Heart left ventricle (tissue), 16 donors: Measurements from ENCODE around the gene TCF7L2. TPM values are rescaled to one million over a fixed set of nuclear protein-coding genes. Genes with fewer than 3 reads are reported as not detected.

Experiments used
- ATAC-seq, 4 donors: fragments of 200-7000 bp; cut with Tn5 transposase; one replicate each; pipeline ENCODE4 v1.9.1; 2020 to 2022; ENCODE audit warnings: moderate library complexity in 4 of 4, mild to moderate bottlenecking in 3 of 4, moderate number of reproducible peaks in 1 of 4
- DNase-seq, 5 donors: peaks; one replicate each; pipeline ENCODE4 v3.0.0-alpha.2; 2020
- H3K27ac ChIP-seq, 12 donors: fragments of 200-600 bp; sonication (generic) in 4 of 12; one replicate each; pipeline versions ENCODE4 v1.5.0 to v1.8.0; 2016 to 2022; ENCODE audit warnings: mild to moderate bottlenecking in 2 of 12
- H3K27me3 ChIP-seq, 9 donors: fragments of 200-600 bp; sonication (generic) in 2 of 9; one replicate each; pipeline versions ENCODE4 v1.5.1 to v1.8.0; 2016 to 2022; ENCODE audit warnings: mild to moderate bottlenecking in 3 of 9
- H3K36me3 ChIP-seq, 9 donors: fragments of 200-600 bp; sonication (generic) in 2 of 9; one replicate each; pipeline versions ENCODE4 v1.5.0 to v1.8.0; 2018 to 2022; ENCODE audit warnings: mild to moderate bottlenecking in 2 of 9
- H3K4me1 ChIP-seq, 12 donors: fragments of 200-600 bp; sonication (generic) in 4 of 12; one replicate each; pipeline versions ENCODE4 v1.5.0 to v1.8.0; 2016 to 2022; ENCODE audit warnings: mild to moderate bottlenecking in 3 of 12
- H3K4me3 ChIP-seq, 12 donors: fragments of 200-600 bp; sonication (generic) in 4 of 12; one replicate each; pipeline versions ENCODE4 v1.5.0 to v1.8.0; 2017 to 2022; ENCODE audit warnings: mild to moderate bottlenecking in 9 of 12, moderate library complexity in 4 of 12
- H3K9me3 ChIP-seq, 12 donors: fragments of 200-600 bp; sonication (generic) in 4 of 12; one replicate each; pipeline versions ENCODE4 v1.5.0 to v1.8.0; 2016 to 2022; ENCODE audit warnings: mild to moderate bottlenecking in 1 of 12
- CTCF ChIP-seq, 12 donors: fragments of 200-600 bp; sonication (generic) in 4 of 12; IDR thresholded peaks; one replicate each; pipeline versions ENCODE4 v1.5.0 to v1.8.0; 2018 to 2022; ENCODE audit warnings: antibody characterized with exemption in 12 of 12, mild to moderate bottlenecking in 5 of 12
- POLR2A ChIP-seq, 2 donors: fragments of 450-650 bp; IDR thresholded peaks; one replicate each; pipeline ENCODE4 v1.6.1; 2017; ENCODE audit warnings: antibody characterized with exemption in 2 of 2, mild to moderate bottlenecking in 2 of 2, moderate library complexity in 2 of 2
- WGBS, 4 donors: extraction: QIAGEN DNeasy Blood & Tissue Kit in 2 of 4; methylation state at CpG; one replicate each; pipeline versions ENCODE4 v1.1.5 to v1.1.7; 2013 to 2018; 5-methylcytosine and 5-hydroxymethylcytosine counted together
- intact Hi-C, 10 donors: fragments of 100-400 bp; cut with DNase I; formaldehyde crosslinking; loops; one replicate each; pipeline versions ENCODE4 v1.11.1 to v1.14.2; 2022
- polyA plus RNA-seq, 2 donors: library from polyadenylated mRNA; stranded (reverse); fragments of 200-250 nt; gene quantifications; one replicate each; pipeline ENCODE4 v1.2.3, GENCODE V29; 2013
- total RNA-seq, 9 donors: library from RNA; depleted of rRNA in 2 of 9; stranded (reverse); fragments of >200 nt in 2 of 9; fragmentation: NEBNext Ultra II Directional in 3 of 9; extraction: Animal tissue kit (Norgen Biotek cat#: 25700) in 3 of 9; gene quantifications; one replicate each; pipeline versions ENCODE4 v1.1.0 to v1.2.4, GENCODE V29; 2016 to 2023
- donor health status: ischemic (EF 13 %, LVEDD 7.1; RV severe dilation, severe dysfunction).
- donor health status: healthy with polysubstance abuse.
- donor health status: DM: no; HTN: yes; CAD: no.
- donor health status: DM: no; HTN: no; CAD: no.
- donor health status: ischemic (EF 25% LVEDD 6.9; RV normal size, moderate dysfunction).
- donor health status: ischemic (EF 25% LVEDD 5.7; RV mildly dilated, moderate dysfunction).
- donor health status: healthy.
- donor health status: DM: yes; HTN: yes; CAD: no.
- donor health status: ischemic (EF 35%, LVEDD 5.7; RV mildly dilated, moderate dysfunction).
- donor health status: nonischemic (EF 11% LVEDD 7.7; RV severe dilation, severe dysfunction).
- donor health status: DM: yes; HTN: yes; CAD: no.
- donor health status: PGD.
- donor health status: ischemic (EF 29% LVEDD 5.4; RV normal size, mild dysfunction).
- donor health status: nonischemic (EF 23%, LVEDD 6.1; RV moderate dilation, normal function).

TCF7L2 gene
- total and polyA plus RNA-seq, 11 donors = 4.3 to 17.5 (median 8.4) TPM

- Histone ChIP-seq H3K4me1 (peaks cover 0 to 31% (median 7%) of the 10 kb centered on the region in 12 donors), H3K36me3 (no peaks in the 10 kb centered on the region), H3K27ac (peak overlapping the region in 7 of 12 donors; percentile 4 to 74 (median 55)), H3K4me3 (peak overlapping the region in 8 of 12 donors; percentile 23 to 59 (median 43)), H3K27me3 (peaks cover 0 to 5% (median 0%) of the 10 kb centered on the region in 9 donors), H3K9me3 (no peaks in the 10 kb centered on the region)
- 77 to 79% (median 77%) methylated on average over 11 of the region's 11 CpGs for WGBS, 4 donors
- DNase-seq (no peak), ATAC-seq (no peak)
- intact Hi-C loops = loop anchor here (2.0 to 10.0 kb wide), 11 partner anchors 173 to 563 kb away; partner anchors contain the start of gene TCF7L2 (in 8 of the 10)
- TF ChIP-seq CTCF (IDR thresholded peaks at IDR 0.05) (no peak), POLR2A (IDR thresholded peaks at IDR 0.05) (no peak)
Observed at GRCh38 chr10:113127261-113127900, 177.3 kb downstream of the TCF7L2 start.

GRCh38 chr10:113127901-113128283 is 177.8 kb downstream of the TCF7L2 start:
- peak overlapping the region in 4 of 12 donors; percentile 23 to 59 (median 50) for H3K4me3 ChIP-seq

GRCh38 chr10:113128450-113129070 is 178.5 kb downstream of the TCF7L2 start:
- DNase-seq = no peak
- Histone ChIP-seq H3K9me3 (no peaks in the 10 kb centered on the region), H3K4me1 (peaks cover 0 to 35% (median 13%) of the 10 kb centered on the region in 12 donors), H3K4me3 (peak overlapping the region in 6 of 12 donors; percentile 16 to 59 (median 26)), H3K36me3 (no peaks in the 10 kb centered on the region), H3K27me3 (peaks cover 0 to 5% (median 0%) of the 10 kb centered on the region in 9 donors), H3K27ac (peak overlapping the region; percentile 1 to 74 (median 45))
- no peak for ATAC-seq
- 68 to 70% (median 69%) methylated on average over 11 of the region's 11 CpGs for WGBS, 4 donors
- TF ChIP-seq POLR2A (IDR thresholded peaks at IDR 0.05) (no peak), CTCF (IDR thresholded peaks at IDR 0.05) (no peak)
- intact Hi-C loops = loop anchor here (2.0 to 10.0 kb wide), 10 partner anchors 174 to 564 kb away; partner anchors contain the start of gene TCF7L2 (in 7 of the 10)

More at GRCh38 chr10:113127901-113128283, 177.8 kb downstream of the TCF7L2 start:
- Histone ChIP-seq H3K4me1 (peaks cover 0 to 31% (median 8%) of the 10 kb centered on the region in 12 donors), H3K36me3 (no peaks in the 10 kb centered on the region), H3K27ac (peak overlapping the region in 11 of 12 donors; percentile 1 to 74 (median 45)), H3K9me3 (no peaks in the 10 kb centered on the region), H3K27me3 (peaks cover 0 to 5% (median 0%) of the 10 kb centered on the region in 9 donors)
- 81 to 92% (median 84%) methylated on average over 6 of the region's 6 CpGs for WGBS, 4 donors
- TF ChIP-seq CTCF (IDR thresholded peaks at IDR 0.05) (no peak), POLR2A (IDR thresholded peaks at IDR 0.05) (no peak)
- intact Hi-C loops = loop anchor here (2.0 to 10.0 kb wide), 12 partner anchors 173 to 563 kb away; partner anchors contain the start of gene TCF7L2 (in 8 of the 10)
- DNase-seq (no peak), ATAC-seq (no peak)

- Histone ChIP-seq H3K9me3 (no peaks in the 10 kb centered on the region), H3K27me3 (peaks cover 0 to 5% (median 0%) of the 10 kb centered on the region in 9 donors), H3K36me3 (no peaks in the 10 kb centered on the region), H3K4me3 (peak overlapping the region in 6 of 12 donors; percentile 16 to 59 (median 26)), H3K27ac (peak overlapping the region in 11 of 12 donors; percentile 1 to 74 (median 45)), H3K4me1 (peaks cover 0 to 37% (median 15%) of the 10 kb centered on the region in 12 donors)
- TF ChIP-seq POLR2A (IDR thresholded peaks at IDR 0.05) = no peak
- TF ChIP-seq CTCF (IDR thresholded peaks at IDR 0.05) = no peak
- DNase-seq (no peak), ATAC-seq (peak in 2 of 4 donors; percentile 3 to 26)
- WGBS, 4 donors = 63 to 73% (median 69%) methylated on average over 7 of the region's 7 CpGs
- intact Hi-C loops = loop anchor here (2.0 to 10.0 kb wide), 10 partner anchors 174 to 564 kb away; partner anchors contain the start of gene TCF7L2 (in 7 of the 10)
Observed at GRCh38 chr10:113129117-113129516, 179.1 kb downstream of the TCF7L2 start.
